ENCODE measurements around the gene S100B. TPM values are rescaled to one million over a fixed set of nuclear protein-coding genes. Genes with fewer than 3 reads are reported as not detected.

S100B gene
- total and polyA plus RNA-seq, 9 of the 15 experiments (the other 6 are each of a cell fraction or from before 2014, with no cell fraction given), result not detected

DNA sequence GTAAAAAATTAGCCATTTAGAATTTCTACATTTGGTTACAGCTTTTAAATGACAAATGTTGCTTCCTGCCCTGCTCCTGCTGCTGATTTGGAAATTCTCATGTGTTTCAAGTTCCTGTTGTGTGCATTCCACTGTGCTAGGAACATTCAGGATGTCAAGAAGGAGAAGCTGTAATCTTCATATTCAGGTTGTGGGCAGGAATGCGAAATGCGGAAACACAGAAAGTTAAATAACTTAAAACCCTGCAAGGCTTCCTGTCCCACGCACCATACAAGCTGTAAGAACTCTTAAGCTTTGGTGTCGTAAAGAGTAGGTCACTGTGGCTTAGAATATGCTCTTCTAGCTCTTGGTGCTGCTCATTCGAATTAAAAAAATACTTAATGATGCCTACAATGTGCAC lies 52.6 kb downstream of the S100B start (continued):
- TF ChIP-seq, protein P1, sequence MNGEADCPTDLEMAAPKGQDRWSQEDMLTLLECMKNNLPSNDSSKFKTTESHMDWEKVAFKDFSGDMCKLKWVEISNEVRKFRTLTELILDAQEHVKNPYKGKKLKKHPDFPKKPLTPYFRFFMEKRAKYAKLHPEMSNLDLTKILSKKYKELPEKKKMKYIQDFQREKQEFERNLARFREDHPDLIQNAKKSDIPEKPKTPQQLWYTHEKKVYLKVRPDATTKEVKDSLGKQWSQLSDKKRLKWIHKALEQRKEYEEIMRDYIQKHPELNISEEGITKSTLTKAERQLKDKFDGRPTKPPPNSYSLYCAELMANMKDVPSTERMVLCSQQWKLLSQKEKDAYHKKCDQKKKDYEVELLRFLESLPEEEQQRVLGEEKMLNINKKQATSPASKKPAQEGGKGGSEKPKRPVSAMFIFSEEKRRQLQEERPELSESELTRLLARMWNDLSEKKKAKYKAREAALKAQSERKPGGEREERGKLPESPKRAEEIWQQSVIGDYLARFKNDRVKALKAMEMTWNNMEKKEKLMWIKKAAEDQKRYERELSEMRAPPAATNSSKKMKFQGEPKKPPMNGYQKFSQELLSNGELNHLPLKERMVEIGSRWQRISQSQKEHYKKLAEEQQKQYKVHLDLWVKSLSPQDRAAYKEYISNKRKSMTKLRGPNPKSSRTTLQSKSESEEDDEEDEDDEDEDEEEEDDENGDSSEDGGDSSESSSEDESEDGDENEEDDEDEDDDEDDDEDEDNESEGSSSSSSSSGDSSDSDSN (IDR thresholded peaks at IDR 0.05; ENCODE audit: borderline replicate concordance in 1 of 2, low read depth in 2 of 2, low read length in 2 of 2), result no peak
- TF ChIP-seq PHB (CRISPR knock-in tag; IDR thresholded peaks at IDR 0.05) (no peak), WHSC1 (IDR thresholded peaks at IDR 0.05; ENCODE audit: low read length) (no peak), ZNF77 (CRISPR knock-in tag; IDR thresholded peaks at IDR 0.05) (no peak), SRSF9 (IDR thresholded peaks at IDR 0.05; ENCODE audit: borderline replicate concordance, low read depth, low read length) (no peak), PURB (CRISPR knock-in tag; IDR thresholded peaks at IDR 0.05; ENCODE audit: low read depth) (no peak), DPF2 (IDR thresholded peaks at IDR 0.05) (no peak), ZFX (CRISPR knock-in tag; IDR thresholded peaks at IDR 0.05) (no peak)
- TF ChIP-seq, protein P2, sequence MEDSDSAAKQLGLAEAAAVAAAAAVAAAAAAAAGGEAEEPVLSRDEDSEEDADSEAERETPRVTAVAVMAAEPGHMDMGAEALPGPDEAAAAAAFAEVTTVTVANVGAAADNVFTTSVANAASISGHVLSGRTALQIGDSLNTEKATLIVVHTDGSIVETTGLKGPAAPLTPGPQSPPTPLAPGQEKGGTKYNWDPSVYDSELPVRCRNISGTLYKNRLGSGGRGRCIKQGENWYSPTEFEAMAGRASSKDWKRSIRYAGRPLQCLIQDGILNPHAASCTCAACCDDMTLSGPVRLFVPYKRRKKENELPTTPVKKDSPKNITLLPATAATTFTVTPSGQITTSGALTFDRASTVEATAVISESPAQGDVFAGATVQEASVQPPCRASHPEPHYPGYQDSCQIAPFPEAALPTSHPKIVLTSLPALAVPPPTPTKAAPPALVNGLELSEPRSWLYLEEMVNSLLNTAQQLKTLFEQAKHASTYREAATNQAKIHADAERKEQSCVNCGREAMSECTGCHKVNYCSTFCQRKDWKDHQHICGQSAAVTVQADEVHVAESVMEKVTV (CRISPR knock-in tag; IDR thresholded peaks at IDR 0.05), result no peak

All from K562 (cell line).